Mesodermal cell (in vitro differentiated cells): ENCODE results near the gene INO80.
A peak's percentile ranks its signal among the peaks of the same experiment; 100 is the strongest.

Experiments used
- H3K27ac ChIP-seq: 2 replicates; pipeline ENCODE4 v1.7.0; 2013; ENCODE audit warnings: mild to moderate bottlenecking, low read depth, low read length, moderate library complexity; ENCODE audit not compliant: severe bottlenecking
- H3K36me3 ChIP-seq: 2 replicates; pipeline ENCODE4 v1.7.1; 2013; ENCODE audit warnings: mild to moderate bottlenecking, low read length, moderate library complexity; ENCODE audit not compliant: control insufficient read depth, insufficient read depth
- H3K4me1 ChIP-seq: one replicate; pipeline ENCODE4 v1.7.1; 2013; ENCODE audit warnings: mild to moderate bottlenecking, low read length; ENCODE audit not compliant: insufficient read depth, control insufficient read depth, poor library complexity, severe bottlenecking
- H3K4me3 ChIP-seq: 2 replicates; pipeline ENCODE4 v1.7.0; 2013; ENCODE audit warnings: low read length, control low read depth, mild to moderate bottlenecking; ENCODE audit not compliant: insufficient read depth, poor library complexity, severe bottlenecking; ENCODE audit errors: extremely low read depth
- H3K9me3 ChIP-seq: 2 replicates; pipeline ENCODE4 v1.7.1; 2013; ENCODE audit warnings: mild to moderate bottlenecking, low read length, moderate library complexity; ENCODE audit not compliant: control insufficient read depth
- WGBS, 2 experiments: methylation state at CpG; one replicate each; pipeline ENCODE4 v1.1.5; 2013; ENCODE audit warnings: missing lambda C conversion rate in 2 of 2; ENCODE audit not compliant: insufficient coverage in 2 of 2; 5-methylcytosine and 5-hydroxymethylcytosine counted together

The INO80 gene

DNA sequence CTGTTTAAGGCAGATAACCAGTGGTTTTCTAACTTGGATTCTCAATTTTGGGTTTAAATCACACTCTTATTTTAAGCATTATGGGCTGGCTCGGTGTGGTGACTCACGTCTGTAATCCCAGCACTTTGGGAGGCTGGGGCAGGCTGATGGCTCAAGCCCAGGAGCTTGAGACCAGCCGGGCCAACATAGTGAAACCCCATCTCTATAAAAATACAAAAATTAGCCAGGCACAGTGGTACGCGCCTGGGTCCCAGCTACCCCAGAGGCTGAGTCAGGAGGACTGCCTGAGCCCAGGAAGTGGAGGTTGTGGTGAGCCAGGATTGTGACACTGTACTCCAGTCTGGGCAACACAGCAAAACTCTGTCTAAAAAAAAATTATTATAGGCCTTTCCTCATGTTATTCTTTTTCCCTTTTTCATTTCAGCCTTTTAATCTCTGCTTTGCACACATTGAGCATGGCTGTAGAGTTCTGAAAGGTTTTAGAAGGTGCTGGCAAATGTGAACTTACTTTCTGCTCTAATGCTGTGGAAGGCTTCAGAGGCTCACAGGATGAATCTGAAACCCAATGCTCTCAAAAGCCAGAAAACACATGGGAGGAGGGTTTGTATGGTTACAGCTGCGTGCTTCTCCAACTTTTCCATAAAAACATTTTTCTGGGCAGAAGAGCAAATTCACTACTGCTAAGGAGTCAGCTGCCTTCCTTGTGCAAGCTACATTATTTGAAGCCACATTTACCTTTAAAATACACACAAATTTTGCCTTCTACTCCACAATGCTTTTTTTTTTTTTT, 130.3 kb downstream of the INO80 start:
- peaks cover 96% of the 10 kb centered on the region for H3K36me3 ChIP-seq
- peaks cover 27% of the 10 kb centered on the region for H3K4me1 ChIP-seq
- no peak overlapping the region for H3K27ac ChIP-seq
- WGBS, 2 experiments, result 89 to 97% methylated on average over 4 to 6 of the region's 6 CpGs
- H3K9me3 ChIP-seq, result no peaks in the 10 kb centered on the region
- no peak overlapping the region for H3K4me3 ChIP-seq

- Histone ChIP-seq H3K36me3 (peaks cover 96% of the 10 kb centered on the region), H3K27ac (no peak overlapping the region), H3K9me3 (no peaks in the 10 kb centered on the region), H3K4me1 (peaks cover 27% of the 10 kb centered on the region), H3K4me3 (no peak overlapping the region)
- 100% methylated on average over 3 to 4 of the region's 4 CpGs for WGBS, 2 experiments
Measured at GRCh38 chr15:40984964-40985363, 131.1 kb downstream of the INO80 start.

- Histone ChIP-seq H3K36me3 (peaks cover 99% of the 10 kb centered on the region), H3K27ac (peak overlapping the region; percentile 10)
- WGBS, 2 experiments, result 100% methylated on average over 2 of the region's 5 CpGs; no CpG with 5 or more reads in 1 of the 2 experiments
Measured at GRCh38 chr15:40984406-40984805, 131.7 kb downstream of the INO80 start.

DNA sequence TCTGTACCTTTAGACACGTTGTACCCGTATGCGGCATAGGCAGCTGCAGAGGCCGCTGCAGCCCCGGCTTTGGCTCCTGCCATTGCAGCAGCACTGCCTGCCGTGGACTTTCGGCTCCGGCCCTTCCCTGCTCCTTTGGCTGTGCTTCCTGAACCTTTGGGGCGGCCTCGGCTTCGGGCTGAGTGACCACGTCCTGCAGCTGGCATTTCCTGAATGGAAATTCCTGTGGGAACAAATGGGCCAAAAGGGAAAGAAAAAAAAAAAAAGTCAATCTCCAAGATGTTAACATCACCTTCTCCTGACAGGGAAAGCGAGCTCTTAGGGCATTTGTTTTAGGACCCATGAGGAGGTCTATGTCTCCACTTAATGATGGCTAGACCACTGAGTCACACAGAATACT, 133.2 kb downstream of the INO80 start:
- Histone ChIP-seq H3K9me3 (no peaks in the 10 kb centered on the region), H3K4me3 (no peak overlapping the region), H3K36me3 (peaks cover 99% of the 10 kb centered on the region), H3K4me1 (peaks cover 27% of the 10 kb centered on the region), H3K27ac (peak overlapping the region; percentile 50)
- 91 to 94% methylated on average over 12 to 13 of the region's 13 CpGs for WGBS, 2 experiments

More at GRCh38 chr15:40984406-40984805, 131.7 kb downstream of the INO80 start:
- Histone ChIP-seq H3K4me3 (no peak overlapping the region), H3K9me3 (no peaks in the 10 kb centered on the region), H3K4me1 (peaks cover 27% of the 10 kb centered on the region)

DNA sequence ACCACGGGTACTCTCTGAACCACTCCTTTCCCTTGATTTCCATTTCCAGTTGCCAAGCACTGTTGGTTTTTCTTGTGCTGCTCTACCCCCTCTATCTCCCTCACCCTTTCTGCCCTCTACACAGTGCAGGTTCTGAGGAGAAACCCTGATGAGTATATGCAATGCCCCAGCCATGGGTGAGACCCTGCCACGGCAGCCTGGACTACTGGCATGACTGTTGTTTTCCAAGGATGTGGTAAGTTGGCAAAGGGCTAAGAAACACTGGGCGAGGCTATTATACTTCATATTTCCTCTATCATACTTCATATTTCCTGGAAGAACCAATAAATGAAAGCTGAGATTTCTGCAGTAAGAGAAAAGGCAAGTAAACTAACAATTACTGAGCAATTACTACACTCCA, 134.9 kb downstream of the INO80 start:
- H3K36me3 ChIP-seq, result peaks cover 95% of the 10 kb centered on the region
- 88 to 100% methylated on average over 1 of the region's 3 CpGs for WGBS, 2 experiments
- H3K9me3 ChIP-seq, result no peaks in the 10 kb centered on the region
- no peak overlapping the region for H3K4me3 ChIP-seq
- peaks cover 27% of the 10 kb centered on the region for H3K4me1 ChIP-seq
- no peak overlapping the region for H3K27ac ChIP-seq

DNA sequence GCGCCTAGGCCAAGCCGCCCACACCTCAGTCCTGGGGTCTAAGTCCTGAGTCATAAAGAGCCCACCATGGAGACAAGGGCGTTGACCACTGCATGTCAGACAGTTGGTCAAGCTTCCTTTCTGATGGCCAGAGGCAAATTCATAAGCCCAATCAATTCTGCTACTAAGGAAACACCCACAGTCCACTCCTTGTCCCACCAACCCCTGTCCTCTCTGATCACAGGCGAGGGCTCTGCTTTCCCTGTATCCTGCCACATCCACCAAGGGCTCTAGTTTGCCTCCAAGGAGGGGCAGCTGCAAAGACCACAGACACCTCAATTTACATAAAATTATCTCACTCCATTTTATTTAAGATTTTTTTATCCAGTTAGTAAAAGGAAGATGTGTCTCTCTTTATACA, 137.5 kb downstream of the INO80 start:
- H3K9me3 ChIP-seq, result no peaks in the 10 kb centered on the region
- no peak overlapping the region for H3K27ac ChIP-seq
- H3K36me3 ChIP-seq, result peaks cover 85% of the 10 kb centered on the region
- 91 to 100% methylated on average over 3 to 4 of the region's 4 CpGs for WGBS, 2 experiments
- peaks cover 15% of the 10 kb centered on the region for H3K4me1 ChIP-seq
- no peak overlapping the region for H3K4me3 ChIP-seq

- peaks cover 81% of the 10 kb centered on the region for H3K36me3 ChIP-seq
- no peak overlapping the region for H3K4me3 ChIP-seq
- H3K4me1 ChIP-seq, result peaks cover 11% of the 10 kb centered on the region
- no peak overlapping the region for H3K27ac ChIP-seq
- H3K9me3 ChIP-seq, result no peaks in the 10 kb centered on the region
- 92 to 96% methylated on average over 2 of the region's 2 CpGs for WGBS, 2 experiments
Measured at GRCh38 chr15:40978141-40978540, 137.9 kb downstream of the INO80 start.

DNA sequence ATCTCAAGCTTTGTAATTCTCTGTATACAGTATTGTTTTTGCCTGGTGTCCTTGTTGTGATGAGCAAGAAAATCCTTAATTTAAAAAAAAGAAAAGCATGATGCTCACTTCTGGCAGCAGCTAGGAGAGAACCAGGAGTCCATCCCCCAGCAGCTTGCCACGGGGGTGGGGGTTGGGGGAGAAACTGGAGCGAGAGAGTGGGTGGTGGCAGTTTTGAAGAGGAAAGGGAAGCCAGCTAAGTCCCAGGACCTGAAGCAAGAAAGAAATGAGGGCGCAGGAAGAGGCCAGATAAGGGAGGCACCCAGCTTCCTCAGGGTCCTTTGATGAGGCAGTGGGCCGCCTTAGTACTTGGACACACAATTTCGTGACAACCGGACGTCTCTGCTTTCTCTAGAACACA, 139.3 kb downstream of the INO80 start:
- peaks cover 68% of the 10 kb centered on the region for H3K36me3 ChIP-seq
- H3K4me1 ChIP-seq, result peaks cover under 1% of the 10 kb centered on the region
- H3K27ac ChIP-seq, result no peak overlapping the region
- no peaks in the 10 kb centered on the region for H3K9me3 ChIP-seq
- WGBS, 2 experiments, result 98 to 99% methylated on average over 7 of the region's 7 CpGs
- H3K4me3 ChIP-seq, result no peak overlapping the region

DNA sequence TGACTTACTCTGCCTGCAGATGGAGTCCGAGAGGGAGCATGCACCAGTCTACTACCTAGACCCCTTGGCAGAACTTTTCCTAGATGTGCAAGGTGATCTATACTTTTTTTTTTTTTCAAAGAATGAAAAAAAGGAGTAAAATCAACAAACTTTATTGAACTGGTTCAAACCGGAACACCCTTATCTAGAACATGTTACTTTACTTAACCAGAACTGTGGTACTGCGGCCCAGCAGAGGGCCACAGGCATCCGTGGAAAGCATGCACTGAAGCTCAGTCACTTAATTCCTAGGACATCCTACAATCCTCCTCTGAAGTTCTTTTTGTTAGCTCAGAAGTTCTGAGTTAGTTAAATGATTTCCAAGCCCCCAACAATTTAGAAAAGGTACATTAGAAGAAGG, 141.2 kb downstream of the INO80 start:
- H3K9me3 ChIP-seq, result no peaks in the 10 kb centered on the region
- no peak overlapping the region for H3K27ac ChIP-seq
- 60 to 93% methylated on average over 1 to 4 of the region's 4 CpGs for WGBS, 2 experiments
- no peak overlapping the region for H3K4me3 ChIP-seq
- H3K36me3 ChIP-seq, result peaks cover 49% of the 10 kb centered on the region
- no peaks in the 10 kb centered on the region for H3K4me1 ChIP-seq

DNA sequence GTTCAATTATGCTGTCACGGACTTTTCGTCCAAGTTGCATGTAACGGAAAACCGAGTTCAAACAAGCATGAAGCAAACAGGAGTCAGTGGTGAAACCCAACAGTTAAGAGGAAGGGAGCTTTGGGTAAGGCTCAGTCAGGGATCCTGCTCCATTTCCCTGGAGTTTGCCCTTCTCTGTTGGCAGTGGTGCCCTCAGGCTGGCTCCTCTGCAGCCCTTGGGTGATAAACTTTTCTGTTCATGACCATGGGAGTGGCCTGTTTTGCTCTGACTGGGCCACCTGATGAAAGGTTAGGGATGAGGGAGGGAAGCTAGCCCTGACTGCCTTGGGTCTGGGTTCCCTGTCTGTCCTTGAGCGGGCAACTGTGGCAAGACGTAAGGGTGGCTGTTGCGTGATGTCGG, 146.7 kb downstream of the INO80 start:
- H3K4me3 ChIP-seq, result no peak overlapping the region
- no peak overlapping the region for H3K27ac ChIP-seq
- WGBS, 2 experiments, result 91 to 95% methylated on average over 7 of the region's 8 CpGs
- peaks cover 2% of the 10 kb centered on the region for H3K4me1 ChIP-seq
- no peaks in the 10 kb centered on the region for H3K9me3 ChIP-seq
- peaks cover 8% of the 10 kb centered on the region for H3K36me3 ChIP-seq
